HG02840 (cell line): ENCODE data around the gene RABIF.

Source experiments
- ATAC-seq: cut with Tn5 transposase; IDR thresholded peaks from one replicate; pipeline ENCODE4 v1.9.1; 2021; ENCODE audit warnings: mild to moderate bottlenecking, moderate library complexity, moderate number of reproducible peaks; ENCODE audit not compliant: unreplicated experiment, low FRiP score

RABIF gene

DNA sequence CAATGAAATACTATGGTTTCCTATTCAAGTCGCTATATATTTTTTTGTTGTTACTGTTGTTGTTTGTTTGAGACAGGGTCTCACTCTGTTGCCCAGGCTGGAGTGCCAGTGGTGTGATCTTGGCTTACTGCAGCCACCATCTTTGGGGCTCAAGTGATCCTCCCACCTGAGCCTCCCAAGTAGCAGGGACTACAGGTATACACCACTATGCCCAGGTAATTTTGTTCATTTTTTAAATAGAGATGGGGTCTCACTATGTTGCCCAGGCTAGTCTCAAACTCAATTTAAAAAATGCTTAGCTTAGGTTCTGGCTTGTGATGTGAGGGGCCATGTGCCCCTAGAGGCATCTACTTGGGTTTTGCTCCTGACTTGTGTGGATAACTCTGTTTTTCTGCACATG lies 9.8 kb downstream of the RABIF start:
- no peak for ATAC-seq

DNA sequence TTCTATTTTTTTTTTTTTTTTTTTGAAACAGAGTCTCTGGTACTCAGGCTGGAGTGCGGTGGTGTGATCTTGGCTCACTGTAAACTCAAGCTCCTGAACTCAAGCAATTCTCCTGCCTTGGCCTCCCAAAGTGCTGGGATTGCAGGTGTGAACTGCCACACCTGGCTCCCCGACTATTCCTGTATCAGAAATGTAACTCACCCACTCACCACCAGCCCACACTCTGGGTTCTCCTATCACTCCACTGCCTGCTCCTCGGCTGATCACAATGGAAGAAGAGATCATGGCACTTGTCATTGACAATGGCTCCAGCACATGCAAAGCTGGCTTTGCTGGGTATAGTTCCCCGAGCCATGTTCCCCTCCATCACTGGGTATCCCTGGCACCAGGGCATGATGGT lies 15.9 kb downstream of the RABIF start:
- no peak for ATAC-seq

DNA sequence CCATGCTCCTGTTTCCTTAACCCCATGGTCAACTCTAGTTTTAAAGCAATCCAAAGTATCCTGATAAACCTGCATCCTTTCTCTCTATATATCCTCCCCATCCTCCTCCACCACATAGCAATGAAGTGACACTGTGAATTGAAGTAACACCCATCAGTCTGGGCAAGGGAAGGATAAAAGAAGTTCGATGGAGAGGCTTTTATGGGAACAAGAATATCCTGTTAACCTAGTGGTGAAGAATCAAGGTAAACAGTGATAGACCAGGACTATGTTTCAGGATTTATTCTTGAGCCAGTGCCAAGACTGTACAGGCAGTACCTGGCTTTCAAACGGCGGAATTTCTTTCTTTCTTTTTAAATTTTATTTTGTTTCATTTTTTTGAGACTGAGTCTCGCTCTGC lies 17.6 kb downstream of the RABIF start:
- no peak for ATAC-seq

DNA sequence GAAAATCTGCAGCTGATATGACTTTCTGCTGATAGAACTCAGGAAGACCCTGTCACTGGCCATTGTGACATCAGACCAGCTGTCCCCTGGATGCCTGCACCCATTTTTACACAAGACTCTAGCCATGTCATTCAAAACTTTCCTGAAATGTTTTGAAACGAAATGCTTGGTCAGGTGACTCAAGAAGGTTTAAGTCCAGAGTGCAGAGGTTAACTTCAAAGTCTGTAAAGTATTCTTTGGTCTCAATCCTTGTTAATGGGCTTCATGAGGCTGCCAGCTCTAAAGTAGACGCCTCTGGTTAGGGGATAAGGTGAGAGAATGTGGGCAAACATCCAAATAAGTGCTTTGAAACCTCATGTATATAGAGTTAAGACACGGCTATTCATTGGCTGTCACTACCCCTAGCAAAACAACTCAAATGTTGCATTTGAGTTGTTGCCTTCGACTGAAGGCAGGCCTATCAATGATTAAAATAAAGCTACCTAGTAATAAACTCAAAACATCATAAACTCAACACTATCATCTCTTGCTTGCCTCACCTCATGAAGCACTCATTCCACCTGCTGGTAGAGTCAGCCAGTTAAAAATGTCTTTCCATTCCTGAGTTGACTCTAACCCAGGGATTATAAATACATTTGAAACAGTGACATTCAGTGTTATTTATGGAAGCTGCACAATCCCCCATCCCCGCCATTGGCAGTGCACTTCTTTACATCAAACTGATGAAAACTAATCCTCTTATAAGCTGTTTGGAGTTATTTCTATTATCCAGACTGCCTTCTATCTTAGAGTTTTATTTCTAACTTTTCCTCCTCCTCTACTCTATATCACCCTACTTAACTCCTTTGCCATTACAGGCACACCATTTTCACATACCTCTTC lies 26.0 kb downstream of the RABIF start:
- ATAC-seq: no peak

DNA sequence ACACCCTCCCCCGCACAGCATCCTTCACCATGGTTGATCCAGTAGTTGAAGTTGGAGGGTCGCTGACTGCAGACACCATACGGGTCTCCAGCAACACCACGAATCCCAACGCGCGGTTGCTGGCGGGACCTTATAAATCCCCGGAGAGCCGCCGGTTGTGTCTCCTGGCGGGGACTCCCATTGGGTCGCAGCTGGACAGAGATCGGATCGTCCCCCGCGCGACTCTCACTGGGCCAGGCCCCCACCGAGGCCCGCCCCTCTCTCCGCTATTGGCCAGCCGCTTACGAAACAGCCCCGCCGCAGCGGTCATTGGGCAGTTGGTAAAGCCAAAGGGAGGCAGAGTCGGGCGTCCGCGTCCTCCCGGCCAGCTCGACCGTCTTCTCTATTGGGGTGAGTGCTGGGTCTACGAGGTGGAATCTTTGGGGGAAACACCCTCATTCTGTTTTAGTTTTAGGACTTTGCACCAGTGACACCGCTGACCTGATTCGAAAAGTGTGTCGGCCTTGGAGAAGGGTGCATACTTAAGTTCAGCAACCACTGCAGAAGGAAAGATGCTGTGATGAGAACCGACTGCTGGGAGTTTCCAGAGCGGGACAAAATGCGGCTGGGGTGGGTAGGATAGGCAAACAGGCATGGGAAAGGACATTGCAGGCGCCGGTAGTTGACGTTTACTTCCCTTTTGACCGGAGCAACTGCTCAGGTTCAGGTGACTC lies 27.4 kb downstream of the RABIF start:
- ATAC-seq: peak; percentile 69

DNA sequence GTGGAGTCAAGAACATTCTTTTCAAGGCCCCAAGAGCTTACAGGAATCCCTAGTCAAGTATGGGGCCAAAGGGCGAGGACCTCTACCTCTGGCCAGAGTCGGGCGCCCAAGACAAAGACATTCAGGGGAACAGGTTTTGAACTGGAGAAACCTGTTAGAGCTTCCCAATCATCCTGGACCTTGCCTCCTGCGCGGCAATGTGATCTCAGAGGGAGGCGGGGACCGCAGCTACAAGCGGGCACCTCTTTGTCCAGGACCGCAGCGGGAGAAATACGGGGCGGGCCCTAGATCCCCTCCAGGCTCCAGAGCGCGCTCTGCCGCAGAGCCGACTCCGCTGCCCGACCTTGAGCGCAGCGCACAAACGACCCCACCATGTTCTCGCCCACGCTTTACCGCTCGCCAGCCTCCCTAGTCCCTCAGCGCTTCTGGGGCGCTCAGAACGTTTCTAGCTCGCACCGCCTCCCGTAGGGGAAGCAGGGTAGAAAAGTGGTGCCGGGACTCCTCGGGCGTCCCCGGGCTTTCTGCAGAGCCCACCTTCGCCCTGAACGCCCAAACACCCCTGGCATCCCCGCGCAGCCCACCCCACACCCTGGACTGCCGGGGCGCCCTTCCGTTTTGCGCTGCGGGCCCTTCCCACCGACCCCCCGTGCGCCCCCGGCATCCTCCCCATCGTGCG lies 28.1 kb downstream of the RABIF start:
- ATAC-seq: peak; percentile 31

DNA sequence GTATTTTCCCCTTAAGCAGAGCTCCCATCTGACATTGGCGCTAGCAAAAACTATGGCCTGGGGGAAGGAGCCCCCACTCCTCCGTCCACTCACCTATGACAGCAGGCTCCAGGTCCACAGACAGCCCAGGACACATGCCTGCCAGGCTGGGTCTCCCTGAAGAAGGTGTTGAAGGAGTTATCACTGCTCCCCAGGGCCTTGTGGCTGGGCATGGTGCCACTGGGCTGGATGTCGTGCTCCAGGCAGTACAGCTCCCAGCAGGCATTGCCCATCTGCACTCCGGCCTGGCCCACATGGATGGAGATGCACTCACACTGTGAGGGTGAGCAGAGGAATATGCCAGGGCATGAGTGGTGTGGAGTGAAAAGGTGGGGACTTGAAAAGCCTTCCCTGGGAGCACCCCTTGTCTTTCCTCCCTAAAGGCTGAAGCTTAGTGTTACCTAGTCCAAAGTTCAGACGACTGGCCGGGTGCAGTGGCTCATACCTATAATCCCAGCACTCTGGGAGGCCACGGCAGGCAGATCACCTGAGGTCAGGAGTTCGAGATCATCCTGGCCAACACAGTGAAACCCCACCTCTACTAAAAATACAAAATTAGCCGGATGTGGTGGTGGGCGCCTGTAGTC lies 30.0 kb downstream of the RABIF start:
- no peak for ATAC-seq

DNA sequence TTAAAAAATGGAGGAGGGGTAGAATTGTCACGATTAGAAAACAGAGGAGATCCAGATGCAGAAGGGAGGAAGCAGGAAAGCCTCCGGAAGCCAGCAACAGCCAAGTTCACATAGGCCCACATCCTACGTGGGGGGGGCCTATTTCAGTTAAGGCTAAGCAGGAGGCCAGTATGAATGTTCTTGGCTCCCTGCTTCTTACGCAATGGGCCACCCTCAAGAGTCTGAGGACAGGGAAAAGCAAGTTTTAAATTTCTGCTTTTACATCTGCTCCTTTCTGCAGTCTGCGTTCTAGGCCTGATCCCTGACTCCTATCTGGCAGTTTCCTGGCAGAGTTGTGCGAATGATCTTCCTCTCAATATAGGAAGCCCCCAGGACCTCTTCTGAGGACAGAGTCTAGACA lies 30.6 kb downstream of the RABIF start:
- ATAC-seq: no peak

DNA sequence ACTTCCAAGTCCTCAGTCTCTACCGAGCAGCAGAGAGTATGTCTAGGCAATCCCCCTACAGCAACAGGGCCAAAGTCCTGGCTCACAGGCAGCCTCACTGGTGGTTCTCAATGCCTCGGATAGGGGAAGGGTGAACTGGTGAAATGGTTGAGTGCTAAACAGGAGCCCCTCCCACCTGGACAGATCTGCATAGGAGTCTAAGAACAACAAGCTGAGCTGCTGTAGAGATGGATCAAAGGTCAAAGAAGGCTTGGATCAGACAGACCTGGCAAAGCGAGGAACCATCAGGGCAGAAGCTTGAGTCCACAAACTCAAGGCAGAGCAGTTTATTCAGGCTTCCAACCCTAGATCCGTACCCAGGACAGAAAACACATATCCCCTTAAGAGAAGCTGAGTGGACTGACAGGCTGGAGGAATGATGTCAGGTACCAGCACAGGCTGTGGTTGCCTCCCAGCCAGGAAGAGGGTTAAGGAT lies 31.8 kb downstream of the RABIF start:
- no peak for ATAC-seq

DNA sequence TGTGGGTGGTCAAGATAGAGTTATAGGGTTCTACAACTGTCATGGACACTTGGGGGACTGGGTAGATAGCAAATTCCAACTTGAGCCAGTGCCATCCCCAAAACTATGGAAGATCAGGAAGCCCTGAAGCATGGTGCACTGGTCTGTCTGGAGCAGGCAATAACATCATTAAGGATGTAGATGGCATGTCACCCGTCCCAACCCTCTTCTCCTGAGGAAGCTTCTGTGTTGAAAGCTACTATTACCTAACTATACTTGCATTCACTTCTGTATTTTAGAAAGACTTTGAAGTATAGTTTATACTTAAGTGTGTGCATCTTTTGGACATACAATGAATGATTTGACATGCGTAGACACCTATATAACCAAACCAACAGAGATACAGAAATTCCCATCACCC lies 32.9 kb downstream of the RABIF start:
- ATAC-seq: no peak

DNA sequence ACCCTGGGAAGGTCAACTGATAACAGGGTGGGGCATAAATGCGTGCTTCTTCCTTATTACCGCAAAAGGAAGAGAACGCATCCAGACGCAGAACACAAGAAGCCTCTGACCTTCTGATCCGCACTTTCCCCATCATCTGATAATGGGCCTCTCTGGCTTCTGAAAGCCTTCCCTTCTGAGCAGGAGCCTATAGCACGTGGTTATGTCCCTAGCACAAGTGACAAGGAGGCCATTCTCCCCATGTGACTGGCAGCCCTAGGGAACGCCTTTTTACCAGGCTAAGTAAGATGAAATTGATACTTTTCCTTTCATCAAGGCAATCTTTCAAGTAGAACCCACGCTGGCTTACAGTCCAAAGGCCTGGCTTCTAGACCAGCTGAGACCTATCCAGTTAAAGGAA lies 34.2 kb downstream of the RABIF start:
- no peak for ATAC-seq

DNA sequence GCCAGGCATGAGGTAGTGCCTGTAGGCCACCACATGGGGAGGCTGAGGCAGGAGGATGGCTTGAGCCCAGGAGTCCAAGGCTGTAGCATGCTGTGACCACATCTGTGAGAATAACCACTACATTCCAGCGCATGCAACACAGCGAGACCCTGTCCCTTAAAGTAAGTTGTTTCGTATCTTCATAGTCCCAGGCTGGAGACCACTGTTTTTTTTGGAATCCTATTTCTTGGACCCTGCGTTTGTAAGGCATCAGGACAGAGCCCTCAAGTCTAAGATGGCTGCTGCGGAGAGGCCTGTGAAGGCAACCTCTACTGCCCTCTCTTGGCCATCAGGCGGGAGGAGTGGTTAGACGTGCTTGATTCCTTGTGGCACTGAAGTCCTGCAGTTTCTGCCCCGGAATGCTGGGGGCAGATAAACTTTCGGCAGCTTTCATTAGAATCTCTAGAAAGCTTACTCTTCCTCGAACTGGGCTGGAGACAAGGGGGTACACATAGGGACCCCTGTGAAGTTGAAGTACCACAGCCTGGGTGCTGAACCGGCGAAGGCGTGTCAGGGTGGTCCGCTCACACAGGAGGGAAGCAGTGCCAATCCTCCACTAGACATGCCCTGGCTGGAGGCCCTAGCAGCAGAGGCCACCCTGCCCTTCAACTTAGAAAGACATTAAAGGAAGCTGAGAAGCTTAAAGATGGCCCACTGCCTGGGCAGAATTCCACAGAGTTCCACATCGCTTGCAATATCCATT lies 36.6 kb downstream of the RABIF start:
- no peak for ATAC-seq

DNA sequence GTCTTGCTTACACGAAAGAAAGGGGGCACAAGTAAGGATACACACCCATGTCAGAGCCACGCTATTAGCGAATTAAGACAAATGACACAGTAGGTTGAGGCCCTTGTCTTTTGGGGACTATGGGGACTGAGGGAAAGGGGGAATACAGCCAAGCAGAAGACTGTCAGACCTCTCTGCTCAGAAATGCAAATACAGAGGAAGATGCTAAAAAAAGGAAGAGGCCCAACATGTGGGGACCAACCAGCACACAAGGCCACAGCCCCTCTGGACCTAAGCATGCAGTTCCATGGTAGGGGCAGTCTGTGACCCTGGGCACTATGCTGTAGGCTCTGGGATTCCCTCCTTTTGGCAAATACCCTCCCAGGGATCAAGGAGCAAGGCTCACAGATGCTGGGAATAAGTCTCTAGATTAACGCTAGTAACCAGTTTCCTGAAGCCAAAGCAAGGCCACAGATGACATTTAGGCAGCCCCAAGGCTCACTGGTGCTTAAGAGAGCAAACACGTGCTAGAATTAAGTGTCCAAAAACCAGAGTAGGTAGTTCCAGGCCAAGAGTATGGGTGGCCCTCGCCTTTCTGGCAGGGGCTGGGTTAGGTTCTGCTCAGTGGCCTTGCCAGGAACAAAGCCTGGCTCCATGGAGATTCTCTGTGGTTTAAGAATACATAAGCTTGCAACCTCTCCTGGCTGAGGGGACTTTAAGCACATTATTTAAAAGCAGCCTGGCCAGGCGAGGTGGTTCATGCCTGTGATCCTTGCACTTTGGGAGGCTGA lies 38.2 kb downstream of the RABIF start:
- ATAC-seq: no peak

DNA sequence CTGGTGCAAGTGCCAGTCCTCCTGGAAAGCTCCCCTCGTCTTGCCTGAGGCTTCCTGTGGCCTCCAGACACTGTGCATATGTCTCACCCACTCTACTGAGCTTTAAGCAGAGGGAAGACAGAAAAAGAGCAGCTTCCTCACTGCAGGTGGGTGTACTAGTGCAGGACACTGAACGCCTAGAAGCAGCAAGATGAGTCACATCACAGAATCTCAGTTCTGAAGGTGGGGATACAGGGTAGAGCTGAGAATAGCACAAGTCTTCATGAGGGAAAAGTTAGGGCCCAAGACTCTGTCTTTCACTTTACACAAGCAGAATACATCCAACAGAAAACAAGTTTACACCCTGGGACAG lies 40.8 kb downstream of the RABIF start:
- peak; percentile 59 for ATAC-seq

DNA sequence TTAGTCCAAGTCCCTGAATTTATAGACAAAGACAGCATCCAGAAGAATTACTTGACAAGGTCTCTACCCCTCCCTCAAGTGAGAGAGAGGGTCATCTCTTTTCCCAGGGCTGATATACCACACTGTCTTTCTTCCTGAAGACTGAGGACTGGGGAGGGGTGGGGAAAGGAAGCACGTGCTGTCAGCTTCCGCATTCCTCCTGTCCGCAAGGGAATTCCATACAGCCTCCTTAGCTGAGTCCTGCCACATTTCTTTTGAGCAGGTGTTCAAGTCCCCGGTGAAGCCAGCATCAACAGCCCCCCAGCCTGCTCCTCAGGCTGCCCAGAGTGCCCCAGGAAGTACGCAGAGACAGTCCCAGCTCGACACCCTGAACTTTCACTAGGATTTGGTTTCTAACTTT lies 44.0 kb downstream of the RABIF start:
- ATAC-seq: no peak

DNA sequence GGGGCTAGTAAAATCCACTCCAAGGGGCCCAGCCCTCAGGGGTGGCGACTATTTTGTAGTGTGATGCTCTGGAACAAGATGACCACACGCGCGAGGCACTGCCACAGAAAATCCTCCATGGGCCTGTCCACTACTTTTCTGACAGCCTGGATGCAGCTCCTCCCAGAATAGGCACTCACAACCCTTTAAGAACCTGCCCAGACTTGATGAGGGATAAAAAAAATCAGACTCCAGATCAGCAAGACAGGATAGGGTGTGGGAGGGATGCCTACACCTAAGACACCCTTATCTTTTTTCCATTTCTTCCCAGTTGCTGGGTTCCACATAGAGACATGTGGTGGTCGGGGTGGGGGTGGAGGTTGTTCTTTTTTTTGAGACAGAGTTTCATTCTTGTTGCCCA lies 44.7 kb downstream of the RABIF start:
- ATAC-seq: no peak

DNA sequence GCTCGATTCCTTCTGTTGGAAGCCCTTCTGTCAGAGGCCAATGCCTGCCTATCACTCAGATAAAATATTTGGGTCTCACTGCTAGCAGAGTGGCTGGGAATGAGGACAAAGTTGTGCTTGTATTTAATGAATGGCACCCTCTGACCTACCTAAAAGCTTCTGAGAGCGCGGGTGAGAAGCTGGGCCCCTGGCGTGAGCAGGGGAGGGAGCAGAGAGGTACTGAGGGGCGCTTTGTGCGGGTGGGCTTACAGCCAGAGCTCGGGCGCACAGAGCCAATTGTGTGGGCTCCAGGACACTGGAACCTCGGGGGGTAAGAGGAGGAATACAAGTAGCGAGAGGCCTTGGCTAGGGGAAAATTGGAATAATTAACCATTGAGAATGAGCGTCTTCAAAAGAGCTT lies 45.9 kb downstream of the RABIF start:
- no peak for ATAC-seq

DNA sequence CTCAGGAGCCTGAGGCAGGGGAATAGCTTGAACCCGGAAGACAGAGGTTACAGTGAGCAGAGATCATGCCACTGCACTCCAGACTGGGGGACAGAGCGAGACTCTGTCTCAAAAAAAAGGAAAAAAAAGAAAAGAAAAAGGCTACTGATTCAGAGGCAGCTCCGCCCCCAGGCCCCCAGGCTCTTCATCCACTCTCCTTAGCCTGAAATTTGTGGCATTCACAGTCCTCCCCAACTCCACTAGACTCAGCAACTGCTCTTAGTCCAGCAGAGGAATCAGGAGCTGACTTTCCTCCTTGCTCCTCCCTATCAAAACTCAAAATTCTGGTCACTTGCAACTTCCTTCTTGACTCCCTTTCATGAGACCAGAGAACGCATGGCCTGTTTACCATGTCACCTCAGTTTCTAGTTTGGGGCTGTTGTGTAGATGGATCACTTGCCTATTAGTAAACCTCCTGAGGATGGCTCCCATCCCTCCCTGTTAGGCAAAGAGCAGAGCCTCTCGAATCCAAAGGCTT lies 51.1 kb downstream of the RABIF start:
- ATAC-seq: no peak
